GM23338 (cell line): Measurements from ENCODE around the gene ITGA3. TPM values are rescaled to one million over a fixed set of nuclear protein-coding genes. Genes with fewer than 3 reads are reported as not detected.

Source experiments
- ATAC-seq: fragments of 200-7000 bp; cut with Tn5 transposase; 3 replicates; pipeline ENCODE4 v1.9.1; 2020
- DNase-seq: peaks from one replicate; pipeline ENCODE4 v3.0.0-alpha.2; 2015; ENCODE audit warnings: low spot score
- H2AFZ ChIP-seq: fragments of 200-600 bp; sonication (generic); 2 replicates; pipeline ENCODE4 v1.8.0; 2016; ENCODE audit warnings: antibody characterized with exemption, mild to moderate bottlenecking, moderate library complexity
- H3F3A ChIP-seq: fragments of 200-600 bp; sonication (generic); replicated peaks from 2 replicates; pipeline ENCODE4 v1.8.0; 2017; ENCODE audit warnings: antibody characterized with exemption, mixed run types, low read depth
- H3K27ac ChIP-seq: fragments of 200-600 bp; sonication (generic); 2 replicates; pipeline ENCODE4 v1.6.1; 2016; ENCODE audit warnings: low read depth
- H3K27me3 ChIP-seq: fragments of 200-600 bp; sonication (generic); 2 replicates; pipeline ENCODE4 v1.8.0; 2016; ENCODE audit warnings: mild to moderate bottlenecking, mixed run types, moderate library complexity; ENCODE audit not compliant: insufficient read depth
- H3K36me3 ChIP-seq: fragments of 200-600 bp; sonication (generic); 2 replicates; pipeline ENCODE4 v1.8.0; 2016; ENCODE audit warnings: mild to moderate bottlenecking; ENCODE audit not compliant: insufficient read depth
- H3K4me1 ChIP-seq: fragments of 200-600 bp; sonication (generic); 2 replicates; pipeline ENCODE4 v1.8.0; 2016; ENCODE audit warnings: mild to moderate bottlenecking, moderate library complexity; ENCODE audit not compliant: insufficient read depth
- H3K4me2 ChIP-seq: fragments of 200-600 bp; sonication (generic); 2 replicates; pipeline ENCODE4 v1.7.1; 2017; ENCODE audit warnings: mixed run types
- H3K4me3 ChIP-seq: fragments of 200-600 bp; sonication (generic); 2 replicates; pipeline ENCODE4 v1.6.1; 2016; ENCODE audit warnings: mixed run types
- H3K79me2 ChIP-seq: fragments of 200-600 bp; sonication (generic); replicated peaks from 2 replicates; pipeline ENCODE4 v1.8.0; 2017; ENCODE audit warnings: mild to moderate bottlenecking; ENCODE audit not compliant: insufficient read depth
- H3K9me2 ChIP-seq: fragments of 200-600 bp; sonication (generic); 2 replicates; pipeline ENCODE4 v1.8.0; 2017; ENCODE audit not compliant: insufficient read depth
- H4K20me1 ChIP-seq: fragments of 200-600 bp; sonication (generic); replicated peaks from 2 replicates; pipeline ENCODE4 v1.8.0; 2017; ENCODE audit warnings: mild to moderate bottlenecking; ENCODE audit not compliant: insufficient read depth
- H3K27ac Mint-ChIP-seq: 2 replicates; pipeline ENCODE4 v1.8.0; 2020; ENCODE audit warnings: inconsistent platforms, mild to moderate bottlenecking, moderate library complexity, mixed read lengths
- H3K27me3 Mint-ChIP-seq: 3 replicates; pipeline ENCODE4 v1.8.0; 2022; ENCODE audit warnings: low read depth, mild to moderate bottlenecking, moderate library complexity, mixed read lengths, inconsistent platforms; ENCODE audit not compliant: insufficient read depth, poor library complexity
- H3K36me3 Mint-ChIP-seq: 3 replicates; pipeline ENCODE4 v1.8.0; 2021; ENCODE audit warnings: low read depth, mild to moderate bottlenecking, inconsistent platforms, moderate library complexity, mixed read lengths
- H3K4me1 Mint-ChIP-seq: 3 replicates; pipeline ENCODE4 v1.8.0; 2020; ENCODE audit warnings: mild to moderate bottlenecking, inconsistent platforms, mixed read lengths
- H3K4me3 Mint-ChIP-seq: 3 replicates; pipeline ENCODE4 v1.8.0; 2021; ENCODE audit warnings: moderate library complexity, mild to moderate bottlenecking, inconsistent platforms, mixed read lengths
- H3K9me3 Mint-ChIP-seq: 3 replicates; pipeline ENCODE4 v1.8.0; 2020; ENCODE audit warnings: moderate library complexity, mild to moderate bottlenecking, inconsistent platforms, mixed read lengths
- JUNB ChIP-seq: IDR thresholded peaks from one replicate; pipeline ENCODE4 v1.6.1; 2016; ENCODE audit warnings: antibody characterized with exemption; ENCODE audit not compliant: unreplicated experiment
- NANOG ChIP-seq: IDR thresholded peaks from 2 replicates; pipeline ENCODE4 v1.6.1; 2016; ENCODE audit warnings: antibody characterized with exemption, borderline replicate concordance
- POLR2AphosphoS5 ChIP-seq: IDR thresholded peaks from 2 replicates; pipeline ENCODE4 v1.6.1; 2016; ENCODE audit warnings: antibody characterized with exemption, low read depth
- STAT1 ChIP-seq: IDR thresholded peaks from one replicate; pipeline ENCODE4 v1.6.1; 2016; ENCODE audit warnings: antibody characterized with exemption; ENCODE audit not compliant: unreplicated experiment
- ZNF114 ChIP-seq: fragments of 250-450 bp; sonication (Bioruptor Pico); IDR thresholded peaks from 2 replicates; pipeline ENCODE4 v1.5.0; 2020; ENCODE audit warnings: mild to moderate bottlenecking, moderate library complexity
- ZNF331 ChIP-seq: fragments of 250-450 bp; sonication (Bioruptor Pico); IDR thresholded peaks from 2 replicates; pipeline ENCODE4 v1.5.0; 2020; ENCODE audit warnings: low read depth, mild to moderate bottlenecking, moderate library complexity
- polyA plus RNA-seq: library from polyadenylated mRNA; unstranded; fragments of >200 nt; fragmentation: Nextera tagmentation; extraction: Ambion mirVana; gene quantifications from 2 replicates; pipeline ENCODE4 v1.2.1, GENCODE V29; 2016
- total RNA-seq: library from RNA; depleted of rRNA; stranded (reverse); fragments of >200 nt; shearing (Covaris generic); gene quantifications from 2 replicates; pipeline ENCODE4 v1.2.3, GENCODE V29; 2014
- TF ChIP-seq, protein P1 (sequence below), 2 experiments: fragments of 200-600 bp in 1 of 2; sonication (generic) in 1 of 2; conservative IDR thresholded peaks; 2 replicates each; pipeline versions ENCODE4 v1.5.1 to v1.6.1; 2016 to 2017; ENCODE audit warnings: antibody characterized with exemption in 2 of 2, low read depth in 2 of 2, mild to moderate bottlenecking in 2 of 2, moderate library complexity in 1 of 2
- TF ChIP-seq, protein P2 (sequence below): IDR thresholded peaks from 2 replicates; pipeline ENCODE4 v1.6.1; 2016; ENCODE audit warnings: antibody characterized with exemption

Gene ITGA3
- total and polyA plus RNA-seq, 2 experiments from 2014 or later: 9.6 to 28.3 TPM

DNA sequence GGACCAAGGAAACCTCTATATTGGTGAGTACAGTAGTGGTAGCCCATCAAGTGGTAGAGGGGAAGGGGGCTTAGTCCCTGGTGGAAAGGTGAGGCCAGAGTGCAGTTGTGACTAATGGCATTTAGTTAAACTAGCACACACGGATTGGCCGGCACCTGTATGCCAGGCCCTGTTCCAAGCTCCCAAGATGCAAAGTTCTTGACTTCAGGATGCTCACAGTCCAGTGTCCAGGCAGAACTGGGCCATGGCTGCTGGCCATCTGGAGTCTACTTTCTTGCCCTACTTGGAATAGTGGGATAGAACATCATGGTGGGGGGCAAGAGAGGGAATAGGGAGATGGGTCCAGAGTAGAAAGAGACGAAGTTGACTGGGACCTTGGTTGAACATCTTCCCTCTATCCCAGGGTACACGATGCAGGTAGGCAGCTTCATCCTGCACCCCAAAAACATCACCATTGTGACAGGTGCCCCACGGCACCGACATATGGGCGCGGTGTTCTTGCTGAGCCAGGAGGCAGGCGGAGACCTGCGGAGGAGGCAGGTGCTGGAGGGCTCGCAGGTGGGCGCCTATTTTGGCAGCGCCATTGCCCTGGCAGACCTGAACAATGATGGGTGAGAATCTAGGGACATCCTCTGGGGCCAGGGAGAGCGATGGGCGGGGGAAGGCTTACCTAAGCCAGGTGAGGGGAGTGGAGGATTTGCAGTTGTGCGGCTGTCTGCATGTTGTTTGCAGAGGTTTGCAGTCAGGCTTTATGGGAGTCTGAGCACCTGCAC, 15.2 kb downstream of the ITGA3 start (continued):
- no peak for TF ChIP-seq JUNB
- no peak for TF ChIP-seq NANOG

DNA sequence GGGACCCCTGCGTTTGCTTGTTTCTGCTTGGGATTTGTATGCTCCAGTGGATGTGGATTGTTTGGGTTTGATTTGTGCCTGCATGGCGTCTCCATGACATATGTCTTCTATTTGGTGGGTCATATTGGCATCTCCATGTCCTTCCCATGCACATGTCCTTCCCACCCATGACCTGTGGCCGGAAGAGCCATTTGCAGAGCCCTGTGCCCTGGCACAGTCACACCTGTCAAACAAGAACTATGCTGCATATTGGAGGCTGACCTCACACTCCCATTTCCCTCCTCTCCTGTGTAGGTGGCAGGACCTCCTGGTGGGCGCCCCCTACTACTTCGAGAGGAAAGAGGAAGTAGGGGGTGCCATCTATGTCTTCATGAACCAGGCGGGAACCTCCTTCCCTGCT, 15.8 kb downstream of the ITGA3 start:
- Histone ChIP-seq H4K20me1 (no peaks in the 10 kb centered on the region; the same call in 1 of the 2 replicates), H3F3A (no peaks in the 10 kb centered on the region), H3K4me2 (no peak overlapping the region), H3K9me2 (no peaks in the 10 kb centered on the region), H3K4me1 (no peaks in the 10 kb centered on the region; the same call in 1 of the 2 replicates), H2AFZ (no peak overlapping the region), H3K27ac (no peak overlapping the region), H3K79me2 (no peaks in the 10 kb centered on the region), H3K27me3 (no peaks in the 10 kb centered on the region), H3K4me3 (no peak overlapping the region), H3K36me3 (no peaks in the 10 kb centered on the region)
- ATAC-seq (no peak), DNase-seq (no peak)
- TF ChIP-seq STAT1: no peak
- TF ChIP-seq, protein P1, sequence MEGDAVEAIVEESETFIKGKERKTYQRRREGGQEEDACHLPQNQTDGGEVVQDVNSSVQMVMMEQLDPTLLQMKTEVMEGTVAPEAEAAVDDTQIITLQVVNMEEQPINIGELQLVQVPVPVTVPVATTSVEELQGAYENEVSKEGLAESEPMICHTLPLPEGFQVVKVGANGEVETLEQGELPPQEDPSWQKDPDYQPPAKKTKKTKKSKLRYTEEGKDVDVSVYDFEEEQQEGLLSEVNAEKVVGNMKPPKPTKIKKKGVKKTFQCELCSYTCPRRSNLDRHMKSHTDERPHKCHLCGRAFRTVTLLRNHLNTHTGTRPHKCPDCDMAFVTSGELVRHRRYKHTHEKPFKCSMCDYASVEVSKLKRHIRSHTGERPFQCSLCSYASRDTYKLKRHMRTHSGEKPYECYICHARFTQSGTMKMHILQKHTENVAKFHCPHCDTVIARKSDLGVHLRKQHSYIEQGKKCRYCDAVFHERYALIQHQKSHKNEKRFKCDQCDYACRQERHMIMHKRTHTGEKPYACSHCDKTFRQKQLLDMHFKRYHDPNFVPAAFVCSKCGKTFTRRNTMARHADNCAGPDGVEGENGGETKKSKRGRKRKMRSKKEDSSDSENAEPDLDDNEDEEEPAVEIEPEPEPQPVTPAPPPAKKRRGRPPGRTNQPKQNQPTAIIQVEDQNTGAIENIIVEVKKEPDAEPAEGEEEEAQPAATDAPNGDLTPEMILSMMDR (conservative IDR thresholded peaks at IDR 0.05; ENCODE audit: low read depth in 2 of 2): no peak
- TF ChIP-seq JUNB: no peak
- TF ChIP-seq ZNF331 (CRISPR knock-in tag): peak; percentile 60
- TF ChIP-seq POLR2AphosphoS5: no peak
- no peak for TF ChIP-seq ZNF114 (CRISPR knock-in tag)
- Mint-ChIP-seq H3K9me3 (no peaks in the 10 kb centered on the region; the same call in 2 of the 3 replicates), H3K4me3 (no peak overlapping the region), H3K27ac (no peak overlapping the region), H3K4me1 (peaks cover 6% of the 10 kb centered on the region; the same call in 1 of the 3 replicates), H3K27me3 (no peaks in the 10 kb centered on the region), H3K36me3 (peaks cover 14% of the 10 kb centered on the region)

DNA sequence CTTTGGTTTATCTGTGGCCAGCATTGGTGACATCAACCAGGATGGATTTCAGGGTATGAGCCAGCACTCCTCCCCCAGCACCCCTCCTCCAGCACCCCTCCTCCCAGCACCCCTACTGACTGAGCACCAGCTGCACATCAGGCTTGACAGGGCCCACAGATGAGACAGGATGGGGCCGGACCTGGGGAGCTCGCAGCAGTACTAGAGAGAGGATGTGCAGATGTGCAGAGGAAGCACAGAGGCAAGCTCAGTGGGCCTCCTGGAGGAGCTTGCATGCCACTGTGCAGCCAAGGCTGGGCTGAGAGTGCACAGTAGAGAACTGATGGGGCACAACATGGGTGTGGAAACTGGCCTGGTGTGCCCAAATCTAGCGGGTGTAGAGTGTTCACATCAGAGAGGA, 16.2 kb downstream of the ITGA3 start:
- Mint-ChIP-seq H3K36me3 (peaks cover 14% of the 10 kb centered on the region), H3K9me3 (no peaks in the 10 kb centered on the region; the same call in 2 of the 3 replicates), H3K27ac (no peak overlapping the region), H3K27me3 (no peaks in the 10 kb centered on the region), H3K4me3 (no peak overlapping the region), H3K4me1 (peaks cover 8% of the 10 kb centered on the region; the same call in 1 of the 3 replicates)
- H3K36me3 ChIP-seq: no peaks in the 10 kb centered on the region
- H3K4me1 ChIP-seq: no peaks in the 10 kb centered on the region; the same call in 1 of the 2 replicates
- H3K79me2 ChIP-seq: no peaks in the 10 kb centered on the region
- TF ChIP-seq JUNB (no peak), ZNF331 (CRISPR knock-in tag) (no peak)
- TF ChIP-seq, protein P2, sequence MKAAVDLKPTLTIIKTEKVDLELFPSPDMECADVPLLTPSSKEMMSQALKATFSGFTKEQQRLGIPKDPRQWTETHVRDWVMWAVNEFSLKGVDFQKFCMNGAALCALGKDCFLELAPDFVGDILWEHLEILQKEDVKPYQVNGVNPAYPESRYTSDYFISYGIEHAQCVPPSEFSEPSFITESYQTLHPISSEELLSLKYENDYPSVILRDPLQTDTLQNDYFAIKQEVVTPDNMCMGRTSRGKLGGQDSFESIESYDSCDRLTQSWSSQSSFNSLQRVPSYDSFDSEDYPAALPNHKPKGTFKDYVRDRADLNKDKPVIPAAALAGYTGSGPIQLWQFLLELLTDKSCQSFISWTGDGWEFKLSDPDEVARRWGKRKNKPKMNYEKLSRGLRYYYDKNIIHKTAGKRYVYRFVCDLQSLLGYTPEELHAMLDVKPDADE: no peak
- DNase-seq (no peak), ATAC-seq (no peak)
- no peak overlapping the region for H2AFZ ChIP-seq
- H3K4me2 ChIP-seq: no peak overlapping the region
- H3K9me2 ChIP-seq: no peaks in the 10 kb centered on the region
- H3K4me3 ChIP-seq: no peak overlapping the region
- no peaks in the 10 kb centered on the region; the same call in 1 of the 2 replicates for H4K20me1 ChIP-seq
- H3F3A ChIP-seq: no peaks in the 10 kb centered on the region
- H3K27me3 ChIP-seq: no peaks in the 10 kb centered on the region
- H3K27ac ChIP-seq: no peak overlapping the region
